ENCODE measurements around the gene TMPRSS9. TPM values are rescaled to one million over a fixed set of nuclear protein-coding genes. Genes with fewer than 3 reads are reported as not detected.

The TMPRSS9 gene
- total and polyA plus RNA-seq, 2 of the 13 experiments (the other 11 are each of a cell fraction or from before 2014, with no cell fraction given), result 2.5 to 5.2 TPM

DNA sequence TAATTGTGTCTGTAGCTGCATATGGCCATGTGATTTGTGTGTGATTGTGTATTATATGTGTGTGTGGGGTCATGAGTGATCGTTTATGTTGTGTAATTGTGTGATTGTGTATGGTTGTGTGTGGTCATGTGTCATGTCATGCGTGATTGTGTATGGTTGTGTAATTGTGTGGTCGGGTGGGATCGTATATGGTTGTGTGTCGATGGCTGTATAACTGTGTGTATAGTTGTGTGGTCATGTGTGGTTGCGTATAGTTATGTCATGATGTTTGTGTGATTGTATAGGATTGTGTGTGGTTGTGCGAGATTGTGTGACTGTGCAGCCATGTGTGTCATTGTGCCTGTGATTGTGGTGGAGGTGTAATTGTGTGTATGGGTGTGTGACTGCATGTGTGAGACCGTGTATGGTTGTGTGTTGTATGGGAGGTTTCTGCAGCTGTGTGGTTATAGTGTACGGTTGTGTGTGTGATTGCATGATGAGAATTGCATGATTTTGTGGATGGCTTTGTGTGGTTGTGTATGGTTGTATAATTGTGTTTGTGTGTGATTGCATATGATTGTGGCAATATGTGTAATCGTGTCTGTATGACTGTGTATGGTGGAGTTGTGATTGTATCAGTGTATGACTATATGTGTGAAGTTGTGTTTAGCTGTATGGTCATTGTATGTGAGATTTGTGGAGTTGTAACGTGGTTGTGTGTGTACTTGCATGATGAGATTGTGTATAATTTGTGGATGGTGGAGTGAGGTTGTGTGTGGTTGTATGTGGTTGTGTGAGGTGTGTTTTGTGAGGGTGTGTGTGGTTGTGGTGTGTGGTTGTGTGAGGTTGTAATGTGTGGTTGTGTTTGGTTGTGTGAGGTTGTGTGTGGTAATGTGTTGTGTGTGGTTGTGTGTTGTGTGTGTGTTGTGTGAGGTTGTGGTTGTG is 2.2 kb downstream of the TMPRSS9 start:
- H3K9me3 ChIP-seq (ENCODE audit: low read length), result no peaks in the 10 kb centered on the region
- peaks cover 8 to 48% of the 10 kb centered on the region in 2 experiments for H3K27me3 ChIP-seq (ENCODE audit: control insufficient read depth in 1 of 2, insufficient read depth in 2 of 2, low read length in 2 of 2)
- ChIA-PET POLR2A (no interaction called here), CTCF (ENCODE audit: low intra/inter-chr PET ratio, low total read pairs) (no interaction called here)
- no peak overlapping the region for H3K27ac ChIP-seq (ENCODE audit: extremely low read length, insufficient read depth, low read length)
- intact Hi-C loops (cut with micrococcal nuclease; ENCODE audit: unreplicated experiment), result no loop called here
- in situ Hi-C loops (cut with HindIII; ENCODE audit: extremely low pct_ligation_motif_present, low pct_unique_long_range_greater_than_20kb), result no loop called here
- no peaks in the 10 kb centered on the region for H3K36me3 ChIP-seq (replicated peaks in 1 of 2; ENCODE audit: control insufficient read depth in 1 of 2, insufficient read depth in 2 of 2, low read length in 2 of 2)
- no peak overlapping the region for H3K4me3 ChIP-seq (replicated peaks in 1 of 3; ENCODE audit: insufficient read depth in 1 of 3, low read depth in 2 of 3, low read length in 3 of 3)
- DNase-seq (ENCODE audit: low spot score), result no peak
- ATAC-seq, result no peak
- H3K4me2 ChIP-seq (ENCODE audit: low read depth, low read length), result no peak overlapping the region
- H3K4me1 ChIP-seq (ENCODE audit: insufficient read depth, low read length), result no peaks in the 10 kb centered on the region
- H2AFZ ChIP-seq (ENCODE audit: low read length), result no peak overlapping the region
- H3K79me2 ChIP-seq (ENCODE audit: insufficient read depth, low read length), result no peaks in the 10 kb centered on the region
- no peak overlapping the region for H3K9ac ChIP-seq (ENCODE audit: insufficient read depth, low read depth, low read length)
- no peak for FAIRE-seq
- WGBS (ENCODE audit: low lambda C conversion rate), result 66% methylated on average over 11 of the region's 11 CpGs
- H4K20me1 ChIP-seq (ENCODE audit: insufficient read depth, low read length), result no peaks in the 10 kb centered on the region; the same call in 1 of the 2 replicates
- no TSS peak for BruUV-seq (replicated peaks)
- TF ChIP-seq ZSCAN29 (CRISPR knock-in tag; conservative IDR thresholded peaks at IDR 0.05) (no peak), PHB2 (IDR thresholded peaks at IDR 0.05; ENCODE audit: partially characterized antibody) (peak; percentile 44), IRF2 (CRISPR knock-in tag; IDR thresholded peaks at IDR 0.05) (no peak), RAD21 (CRISPR knock-in tag; IDR thresholded peaks at IDR 0.05) (no peak), ZNF766 (CRISPR knock-in tag; IDR thresholded peaks at IDR 0.05; ENCODE audit: borderline replicate concordance) (no peak), ZNF724P (CRISPR knock-in tag; IDR thresholded peaks at IDR 0.05; ENCODE audit: borderline replicate concordance) (no peak), ZNF616 (CRISPR knock-in tag; IDR thresholded peaks at IDR 0.05; ENCODE audit: low read depth) (no peak), LCORL (IDR thresholded peaks at IDR 0.05) (0 out of 2 replicates have a peak, but pooled peaks have one; percentile 35), LCORL (CRISPR knock-in tag; IDR thresholded peaks at IDR 0.05) (no peak), CAMTA2 (CRISPR knock-in tag; IDR thresholded peaks at IDR 0.05; ENCODE audit: borderline replicate concordance) (no peak), SOX6 (IDR thresholded peaks at IDR 0.05) (peak; percentile 80; the same call in 1 of the 2 replicates), SOX6 (CRISPR knock-in tag; IDR thresholded peaks at IDR 0.05) (no peak), PLRG1 (conservative IDR thresholded peaks at IDR 0.05) (0 out of 2 replicates have a peak, but pooled peaks have one; percentile 53)
- TF ChIP-seq, protein P1, sequence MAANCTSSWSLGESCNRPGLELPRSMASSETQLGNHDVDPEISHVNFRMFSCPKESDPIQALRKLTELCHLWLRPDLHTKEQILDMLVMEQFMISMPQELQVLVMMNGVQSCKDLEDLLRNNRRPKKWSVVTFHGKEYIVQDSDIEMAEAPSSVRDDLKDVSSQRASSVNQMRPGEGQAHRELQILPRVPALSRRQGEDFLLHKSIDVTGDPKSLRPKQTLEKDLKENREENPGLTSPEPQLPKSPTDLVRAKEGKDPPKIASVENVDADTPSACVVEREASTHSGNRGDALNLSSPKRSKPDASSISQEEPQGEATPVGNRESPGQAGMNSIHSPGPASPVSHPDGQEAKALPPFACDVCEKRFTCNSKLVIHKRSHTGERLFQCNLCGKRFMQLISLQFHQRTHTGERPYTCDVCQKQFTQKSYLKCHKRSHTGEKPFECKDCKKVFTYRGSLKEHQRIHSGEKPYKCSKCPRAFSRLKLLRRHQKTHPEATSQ (CRISPR knock-in tag; IDR thresholded peaks at IDR 0.05; ENCODE audit: borderline replicate concordance), result no peak
- TF ChIP-seq, protein P2, sequence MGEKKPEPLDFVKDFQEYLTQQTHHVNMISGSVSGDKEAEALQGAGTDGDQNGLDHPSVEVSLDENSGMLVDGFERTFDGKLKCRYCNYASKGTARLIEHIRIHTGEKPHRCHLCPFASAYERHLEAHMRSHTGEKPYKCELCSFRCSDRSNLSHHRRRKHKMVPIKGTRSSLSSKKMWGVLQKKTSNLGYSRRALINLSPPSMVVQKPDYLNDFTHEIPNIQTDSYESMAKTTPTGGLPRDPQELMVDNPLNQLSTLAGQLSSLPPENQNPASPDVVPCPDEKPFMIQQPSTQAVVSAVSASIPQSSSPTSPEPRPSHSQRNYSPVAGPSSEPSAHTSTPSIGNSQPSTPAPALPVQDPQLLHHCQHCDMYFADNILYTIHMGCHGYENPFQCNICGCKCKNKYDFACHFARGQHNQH (CRISPR knock-in tag; IDR thresholded peaks at IDR 0.05), result no peak
- TF ChIP-seq, protein P3, sequence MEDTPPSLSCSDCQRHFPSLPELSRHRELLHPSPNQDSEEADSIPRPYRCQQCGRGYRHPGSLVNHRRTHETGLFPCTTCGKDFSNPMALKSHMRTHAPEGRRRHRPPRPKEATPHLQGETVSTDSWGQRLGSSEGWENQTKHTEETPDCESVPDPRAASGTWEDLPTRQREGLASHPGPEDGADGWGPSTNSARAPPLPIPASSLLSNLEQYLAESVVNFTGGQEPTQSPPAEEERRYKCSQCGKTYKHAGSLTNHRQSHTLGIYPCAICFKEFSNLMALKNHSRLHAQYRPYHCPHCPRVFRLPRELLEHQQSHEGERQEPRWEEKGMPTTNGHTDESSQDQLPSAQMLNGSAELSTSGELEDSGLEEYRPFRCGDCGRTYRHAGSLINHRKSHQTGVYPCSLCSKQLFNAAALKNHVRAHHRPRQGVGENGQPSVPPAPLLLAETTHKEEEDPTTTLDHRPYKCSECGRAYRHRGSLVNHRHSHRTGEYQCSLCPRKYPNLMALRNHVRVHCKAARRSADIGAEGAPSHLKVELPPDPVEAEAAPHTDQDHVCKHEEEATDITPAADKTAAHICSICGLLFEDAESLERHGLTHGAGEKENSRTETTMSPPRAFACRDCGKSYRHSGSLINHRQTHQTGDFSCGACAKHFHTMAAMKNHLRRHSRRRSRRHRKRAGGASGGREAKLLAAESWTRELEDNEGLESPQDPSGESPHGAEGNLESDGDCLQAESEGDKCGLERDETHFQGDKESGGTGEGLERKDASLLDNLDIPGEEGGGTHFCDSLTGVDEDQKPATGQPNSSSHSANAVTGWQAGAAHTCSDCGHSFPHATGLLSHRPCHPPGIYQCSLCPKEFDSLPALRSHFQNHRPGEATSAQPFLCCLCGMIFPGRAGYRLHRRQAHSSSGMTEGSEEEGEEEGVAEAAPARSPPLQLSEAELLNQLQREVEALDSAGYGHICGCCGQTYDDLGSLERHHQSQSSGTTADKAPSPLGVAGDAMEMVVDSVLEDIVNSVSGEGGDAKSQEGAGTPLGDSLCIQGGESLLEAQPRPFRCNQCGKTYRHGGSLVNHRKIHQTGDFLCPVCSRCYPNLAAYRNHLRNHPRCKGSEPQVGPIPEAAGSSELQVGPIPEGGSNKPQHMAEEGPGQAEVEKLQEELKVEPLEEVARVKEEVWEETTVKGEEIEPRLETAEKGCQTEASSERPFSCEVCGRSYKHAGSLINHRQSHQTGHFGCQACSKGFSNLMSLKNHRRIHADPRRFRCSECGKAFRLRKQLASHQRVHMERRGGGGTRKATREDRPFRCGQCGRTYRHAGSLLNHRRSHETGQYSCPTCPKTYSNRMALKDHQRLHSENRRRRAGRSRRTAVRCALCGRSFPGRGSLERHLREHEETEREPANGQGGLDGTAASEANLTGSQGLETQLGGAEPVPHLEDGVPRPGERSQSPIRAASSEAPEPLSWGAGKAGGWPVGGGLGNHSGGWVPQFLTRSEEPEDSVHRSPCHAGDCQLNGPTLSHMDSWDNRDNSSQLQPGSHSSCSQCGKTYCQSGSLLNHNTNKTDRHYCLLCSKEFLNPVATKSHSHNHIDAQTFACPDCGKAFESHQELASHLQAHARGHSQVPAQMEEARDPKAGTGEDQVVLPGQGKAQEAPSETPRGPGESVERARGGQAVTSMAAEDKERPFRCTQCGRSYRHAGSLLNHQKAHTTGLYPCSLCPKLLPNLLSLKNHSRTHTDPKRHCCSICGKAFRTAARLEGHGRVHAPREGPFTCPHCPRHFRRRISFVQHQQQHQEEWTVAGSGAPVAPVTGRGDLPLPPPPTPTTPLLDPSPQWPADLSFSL (CRISPR knock-in tag; IDR thresholded peaks at IDR 0.05), result peak; percentile 88
